ENCODE measurements around the gene FOXK2. TPM values are rescaled to one million over a fixed set of nuclear protein-coding genes. Genes with fewer than 3 reads are reported as not detected.
"Not testable (repeated sequence)": the region's sequence is repeated elsewhere in the genome, so short reads cannot be mapped to it uniquely, and the experiment has no call there.

FOXK2 gene
- polyA plus RNA-seq, 2 of the 4 experiments (the other 2 are of a cell fraction), result 34.8 to 39.2 TPM

DNA sequence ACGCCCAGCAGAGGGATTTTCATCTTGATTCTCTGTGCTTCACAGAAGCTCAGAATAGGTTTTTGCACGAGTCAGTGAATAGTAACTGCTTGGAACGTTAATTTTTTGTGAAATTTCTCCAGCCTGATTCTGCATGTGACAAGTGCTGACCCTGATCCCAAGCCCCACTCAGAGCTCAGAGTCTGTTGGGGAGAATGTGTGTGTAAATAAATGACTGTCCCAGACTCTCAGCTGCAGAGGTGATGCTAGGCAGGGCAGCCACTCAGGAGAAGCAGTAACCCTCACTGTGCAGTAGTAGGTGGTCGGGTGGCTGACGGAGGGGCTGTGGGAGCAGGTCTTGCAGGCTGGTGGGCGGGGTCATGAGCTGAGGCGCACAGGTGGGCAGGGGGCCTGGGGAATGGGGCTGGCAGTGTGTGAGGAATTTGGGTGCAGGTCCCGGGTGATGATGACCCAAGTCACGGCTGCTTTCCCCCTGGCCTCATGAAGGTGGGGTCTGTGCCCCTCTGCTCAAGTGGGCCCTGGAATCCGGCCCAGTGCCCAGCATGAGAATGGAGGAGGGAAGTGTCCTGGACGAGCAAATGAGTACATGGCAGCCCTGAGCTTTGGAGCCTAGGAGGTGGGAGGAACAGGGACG is 16.3 kb upstream of the FOXK2 start:
- Histone ChIP-seq H3K9me3 (no peaks in the 10 kb centered on the region), H3K4me2 (no peak overlapping the region), H3K4me3 (no peak overlapping the region), H3K4me1 (no peaks in the 10 kb centered on the region), H3K27ac (no peak overlapping the region)
- WGBS (ENCODE audit: missing lambda C conversion rate), result 72% methylated on average over 12 of the region's 12 CpGs
- ChIA-PET CTCF (interaction anchor here (1.0 to 3.7 kb wide), 6 partner anchors 9 to 89 kb away, joined by 3 to 23 read pairs (median 4); partner anchors contain the start of gene FOXK2), POLR2A (interaction anchor here (1.4 kb wide), 1 partner anchor 16 kb away, joined by 10 read pairs; the partner anchor contains the start of gene FOXK2)
- TF ChIP-seq ELK1 (IDR thresholded peaks at IDR 0.05; ENCODE audit: low read depth, low read length), result no peak
- TF ChIP-seq HEYL (CRISPR knock-in tag; IDR thresholded peaks at IDR 0.05), result no peak
- TF ChIP-seq SREBF2 (IDR thresholded peaks at IDR 0.05), result no peak
- no peak for TF ChIP-seq HOXB5 (CRISPR knock-in tag; IDR thresholded peaks at IDR 0.05)
- no peak for TF ChIP-seq BHLHE40 (IDR thresholded peaks at IDR 0.05; ENCODE audit: low read depth, low read length)
- TF ChIP-seq, protein P1, sequence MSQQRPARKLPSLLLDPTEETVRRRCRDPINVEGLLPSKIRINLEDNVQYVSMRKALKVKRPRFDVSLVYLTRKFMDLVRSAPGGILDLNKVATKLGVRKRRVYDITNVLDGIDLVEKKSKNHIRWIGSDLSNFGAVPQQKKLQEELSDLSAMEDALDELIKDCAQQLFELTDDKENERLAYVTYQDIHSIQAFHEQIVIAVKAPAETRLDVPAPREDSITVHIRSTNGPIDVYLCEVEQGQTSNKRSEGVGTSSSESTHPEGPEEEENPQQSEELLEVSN (IDR thresholded peaks at IDR 0.05; ENCODE audit: borderline replicate concordance, low read depth), result no peak
- no peak for TF ChIP-seq TFCP2L1 (CRISPR knock-in tag; IDR thresholded peaks at IDR 0.05)
- DNase-seq (ENCODE audit: low read depth in 1 of 2, low spot score in 1 of 2) (no peak), FAIRE-seq (no peak), ATAC-seq (peak in 1 of 2 experiments; percentile 22; a peak in 2 of 6 replicates)

- Histone ChIP-seq H3K4me1 (no peaks in the 10 kb centered on the region), H3K4me2 (no peak overlapping the region), H3K4me3 (no peak overlapping the region), H3K27ac (no peak overlapping the region), H3K9me3 (no peaks in the 10 kb centered on the region)
- ATAC-seq (peak; percentile 27 to 49; a peak in 3 of 6 replicates), DNase-seq (ENCODE audit: low read depth in 1 of 2, low spot score in 1 of 2) (no peak), FAIRE-seq (no peak)
- ChIA-PET CTCF (interaction anchor here (1.0 to 3.7 kb wide), 8 partner anchors 9 to 89 kb away, joined by 3 to 23 read pairs (median 4); partner anchors contain the start of gene FOXK2), POLR2A (interaction anchor here (1.4 kb wide), 1 partner anchor 16 kb away, joined by 10 read pairs; the partner anchor contains the start of gene FOXK2)
- 71% methylated on average over 21 of the region's 21 CpGs for WGBS (ENCODE audit: missing lambda C conversion rate)
- TF ChIP-seq EP300 (IDR thresholded peaks at IDR 0.05) (no peak), HOXB5 (CRISPR knock-in tag; IDR thresholded peaks at IDR 0.05) (no peak), PHF8 (IDR thresholded peaks at IDR 0.05; ENCODE audit: borderline replicate concordance, low read depth) (no peak), CTCF (IDR thresholded peaks at IDR 0.05) (no peak), FOXS1 (CRISPR knock-in tag; IDR thresholded peaks at IDR 0.05) (no peak), ZC3H11A (IDR thresholded peaks at IDR 0.05) (no peak), RNF2 (IDR thresholded peaks at IDR 0.05; ENCODE audit: borderline replicate concordance, low read depth) (no peak), RARB (CRISPR knock-in tag; IDR thresholded peaks at IDR 0.05) (no peak), EHF (CRISPR knock-in tag; IDR thresholded peaks at IDR 0.05) (no peak), ZNF302 (CRISPR knock-in tag; IDR thresholded peaks at IDR 0.05) (no peak), KDM5A (IDR thresholded peaks at IDR 0.05) (no peak), TFCP2L1 (CRISPR knock-in tag; IDR thresholded peaks at IDR 0.05) (no peak), SMC3 (IDR thresholded peaks at IDR 0.05) (no peak)
Observed at GRCh38 chr17:82503728-82504308, 15.7 kb upstream of the FOXK2 start.

- no peak for DNase-seq (ENCODE audit: low read depth in 1 of 2, low spot score in 1 of 2)
- H3K9me3 ChIP-seq, result no peaks in the 10 kb centered on the region
- TF ChIP-seq MYC (IDR thresholded peaks at IDR 0.05; ENCODE audit: borderline replicate concordance, low read length) (no peak), EP300 (IDR thresholded peaks at IDR 0.05) (no peak), GATA3 (IDR thresholded peaks at IDR 0.05; ENCODE audit: borderline replicate concordance) (no peak), PHF8 (IDR thresholded peaks at IDR 0.05; ENCODE audit: borderline replicate concordance, low read depth) (no peak), CBX8 (IDR thresholded peaks at IDR 0.05) (no peak)
- no peak overlapping the region for H3K4me3 ChIP-seq
- no peak overlapping the region for H3K27ac ChIP-seq
- H3K4me1 ChIP-seq, result no peaks in the 10 kb centered on the region
- no peak for FAIRE-seq
- WGBS (ENCODE audit: missing lambda C conversion rate), result 72% methylated on average over 6 of the region's 6 CpGs
- POLR2A ChIA-PET, result no interaction called here
- ATAC-seq, result no peak
- CTCF ChIA-PET, result interaction anchor here (1.0 to 3.7 kb wide), 3 partner anchors 11 to 49 kb away, joined by 3 to 23 read pairs (median 4); no protein-coding TSS in a partner anchor
- no peak overlapping the region for H3K4me2 ChIP-seq
Observed at GRCh38 chr17:82505296-82505695, 14.2 kb upstream of the FOXK2 start.

DNA sequence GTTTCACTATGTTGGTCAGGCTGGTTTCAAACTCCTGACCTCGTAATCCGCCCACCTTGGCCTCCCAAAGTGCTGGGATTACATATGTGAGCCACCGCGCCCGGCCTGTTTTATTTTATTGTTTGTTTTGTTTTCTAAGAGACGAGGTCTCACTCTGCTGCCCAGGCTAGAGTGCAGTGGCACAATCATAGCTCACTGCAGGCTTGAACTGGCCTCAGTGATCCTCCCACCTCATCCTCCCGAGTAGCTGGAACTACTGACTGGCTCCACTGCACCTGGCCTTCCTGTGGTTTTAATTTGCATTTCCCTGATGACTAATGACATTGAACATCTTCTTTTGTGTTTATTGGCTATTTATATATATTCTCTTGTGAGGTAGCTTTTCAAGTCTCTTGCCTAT is 13.1 kb upstream of the FOXK2 start:
- H3K4me3 ChIP-seq; FAIRE-seq; H3K9me3 ChIP-seq; H3K4me2 ChIP-seq; H3K27ac ChIP-seq; H3K4me1 ChIP-seq; DNase-seq (ENCODE audit: low read depth in 1 of 2, low spot score in 1 of 2); ATAC-seq; POLR2A ChIA-PET: not testable (repeated sequence)
- CTCF ChIA-PET, result interaction anchor here (0.8 to 2.6 kb wide), 3 partner anchors 8 to 30 kb away, joined by 3 to 12 read pairs (median 3); no protein-coding TSS in a partner anchor
- WGBS (ENCODE audit: missing lambda C conversion rate), result 70% methylated on average over 7 of the region's 7 CpGs
